Panc1 (cell line): Measurements from ENCODE around the gene FBRSL1. TPM values are rescaled to one million over a fixed set of nuclear protein-coding genes. Genes with fewer than 3 reads are reported as not detected.

ENCODE experiments used
- ATAC-seq: fragments of 200-7000 bp; cut with Tn5 transposase; 2 replicates; pipeline ENCODE4 v1.9.1; 2020; ENCODE audit warnings: mild to moderate bottlenecking, moderate library complexity
- BruUV-seq: library from RNA; stranded (reverse); fragments of 400-500 nt; replicated peaks from 2 replicates; lab custom pipeline; 2021; lab: Mats Ljungman, UMichigan
- CTCF ChIA-PET: fragments of 300-600 bp; sonication (Branson Sonifier 250); formaldehyde crosslinking; loops from one replicate; lab custom pipeline; 2022; ENCODE audit warnings: antibody characterized with exemption; lab: Charles Lee
- POLR2A ChIA-PET: fragments of 300-600 bp; sonication (Branson Sonifier 250); formaldehyde crosslinking; loops from one replicate; lab custom pipeline; 2022; ENCODE audit warnings: antibody characterized with exemption; lab: Charles Lee
- DNase-seq: peaks from one replicate; pipeline ENCODE4 v3.0.0-alpha.2; 2010; ENCODE audit warnings: low read depth, low spot score
- H3K27ac ChIP-seq: 2 replicates; pipeline ENCODE4 v1.5.1; 2011; ENCODE audit warnings: mild to moderate bottlenecking, low read length, inconsistent platforms
- H3K27me3 ChIP-seq: fragments of 200-500 bp; sonication (Bioruptor generic); 2 replicates; pipeline ENCODE4 v1.6.0; 2014; ENCODE audit warnings: low read length, inconsistent platforms; ENCODE audit not compliant: control insufficient read depth, insufficient read depth
- H3K36me3 ChIP-seq: fragments of 200-500 bp; sonication (Bioruptor generic); 2 replicates; pipeline ENCODE4 v1.5.1; 2014; ENCODE audit warnings: inconsistent platforms, mild to moderate bottlenecking, low read length, moderate library complexity; ENCODE audit not compliant: control insufficient read depth, insufficient read depth
- H3K4me1 ChIP-seq: 2 replicates; pipeline ENCODE4 v1.5.1; 2011; ENCODE audit warnings: inconsistent platforms, mild to moderate bottlenecking, low read length, moderate library complexity; ENCODE audit not compliant: control insufficient read depth, insufficient read depth
- H3K4me3 ChIP-seq, 2 experiments: 2 replicates each; pipeline ENCODE4 v1.5.1; 2011 to 2012; ENCODE audit warnings: low read depth in 2 of 2, low read length in 2 of 2, mild to moderate bottlenecking in 2 of 2, inconsistent platforms in 1 of 2, moderate library complexity in 1 of 2
- H3K9me3 ChIP-seq: fragments of 200-500 bp; sonication (Bioruptor generic); 2 replicates; pipeline ENCODE4 v1.5.1; 2014; ENCODE audit warnings: low read depth, mild to moderate bottlenecking, inconsistent platforms, low read length, moderate library complexity; ENCODE audit not compliant: control insufficient read depth, insufficient read depth
- POLR2AphosphoS5 ChIP-seq: IDR thresholded peaks from 2 replicates; pipeline ENCODE4 v1.6.1; 2012; ENCODE audit warnings: mild to moderate bottlenecking, low read depth, low read length, moderate library complexity
- SIN3A ChIP-seq: IDR thresholded peaks from 2 replicates; pipeline ENCODE4 v1.6.1; 2012; ENCODE audit warnings: low read depth, mild to moderate bottlenecking, low read length, moderate library complexity, borderline replicate concordance; ENCODE audit not compliant: insufficient read depth
- TCF7L2 ChIP-seq: IDR thresholded peaks from 2 replicates; pipeline ENCODE4 v1.6.1; 2011; ENCODE audit warnings: mild to moderate bottlenecking, low read depth, low read length, inconsistent platforms
- in situ Hi-C: cut with HindIII; loops from 2 replicates; pipeline ENCODE4 v1.10.0; 2016; ENCODE audit warnings: low sequenced_read_pairs, low pct_unique_long_range_greater_than_20kb
- intact Hi-C: fragments of 100-400 bp; cut with micrococcal nuclease; formaldehyde crosslinking; loops from one replicate; pipeline ENCODE4 v1.10.0; 2022; ENCODE audit not compliant: unreplicated experiment
- total RNA-seq: library from RNA; stranded (reverse); gene quantifications from one replicate; pipeline ENCODE4 v1.2.1, GENCODE V29; 2021; ENCODE audit not compliant: unreplicated experiment
- TF ChIP-seq, protein P1 (sequence below): fragments of 450-650 bp; IDR thresholded peaks from 2 replicates; pipeline ENCODE4 v1.5.1; 2017; ENCODE audit warnings: mild to moderate bottlenecking
- TF ChIP-seq, protein P2 (sequence below), 2 experiments: IDR thresholded peaks; 2 replicates each; pipeline ENCODE4 v1.6.1; 2011 to 2012; ENCODE audit warnings: low read depth in 2 of 2, control low read depth in 1 of 2, low read length in 1 of 2, mild to moderate bottlenecking in 1 of 2, moderate library complexity in 1 of 2; ENCODE audit not compliant: insufficient read depth in 1 of 2

Gene FBRSL1
- total RNA-seq, 1 experiment from 2014 or later: 104 TPM

- no peak overlapping the region for H3K4me3 ChIP-seq
- H3K36me3 ChIP-seq: no peaks in the 10 kb centered on the region
- BruUV-seq: no TSS peak
- H3K9me3 ChIP-seq: no peaks in the 10 kb centered on the region
- ATAC-seq (no peak), DNase-seq (no peak)
- POLR2A ChIA-PET: no interaction called here
- no peaks in the 10 kb centered on the region for H3K27me3 ChIP-seq
- in situ Hi-C loops (no loop called here), intact Hi-C loops (no loop called here)
- peaks cover 13% of the 10 kb centered on the region for H3K4me1 ChIP-seq
- H3K27ac ChIP-seq: no peak overlapping the region
- CTCF ChIA-PET: no interaction called here
- no peak for TF ChIP-seq POLR2AphosphoS5
- TF ChIP-seq, protein P1, sequence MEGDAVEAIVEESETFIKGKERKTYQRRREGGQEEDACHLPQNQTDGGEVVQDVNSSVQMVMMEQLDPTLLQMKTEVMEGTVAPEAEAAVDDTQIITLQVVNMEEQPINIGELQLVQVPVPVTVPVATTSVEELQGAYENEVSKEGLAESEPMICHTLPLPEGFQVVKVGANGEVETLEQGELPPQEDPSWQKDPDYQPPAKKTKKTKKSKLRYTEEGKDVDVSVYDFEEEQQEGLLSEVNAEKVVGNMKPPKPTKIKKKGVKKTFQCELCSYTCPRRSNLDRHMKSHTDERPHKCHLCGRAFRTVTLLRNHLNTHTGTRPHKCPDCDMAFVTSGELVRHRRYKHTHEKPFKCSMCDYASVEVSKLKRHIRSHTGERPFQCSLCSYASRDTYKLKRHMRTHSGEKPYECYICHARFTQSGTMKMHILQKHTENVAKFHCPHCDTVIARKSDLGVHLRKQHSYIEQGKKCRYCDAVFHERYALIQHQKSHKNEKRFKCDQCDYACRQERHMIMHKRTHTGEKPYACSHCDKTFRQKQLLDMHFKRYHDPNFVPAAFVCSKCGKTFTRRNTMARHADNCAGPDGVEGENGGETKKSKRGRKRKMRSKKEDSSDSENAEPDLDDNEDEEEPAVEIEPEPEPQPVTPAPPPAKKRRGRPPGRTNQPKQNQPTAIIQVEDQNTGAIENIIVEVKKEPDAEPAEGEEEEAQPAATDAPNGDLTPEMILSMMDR: no peak
- TF ChIP-seq, protein P2, sequence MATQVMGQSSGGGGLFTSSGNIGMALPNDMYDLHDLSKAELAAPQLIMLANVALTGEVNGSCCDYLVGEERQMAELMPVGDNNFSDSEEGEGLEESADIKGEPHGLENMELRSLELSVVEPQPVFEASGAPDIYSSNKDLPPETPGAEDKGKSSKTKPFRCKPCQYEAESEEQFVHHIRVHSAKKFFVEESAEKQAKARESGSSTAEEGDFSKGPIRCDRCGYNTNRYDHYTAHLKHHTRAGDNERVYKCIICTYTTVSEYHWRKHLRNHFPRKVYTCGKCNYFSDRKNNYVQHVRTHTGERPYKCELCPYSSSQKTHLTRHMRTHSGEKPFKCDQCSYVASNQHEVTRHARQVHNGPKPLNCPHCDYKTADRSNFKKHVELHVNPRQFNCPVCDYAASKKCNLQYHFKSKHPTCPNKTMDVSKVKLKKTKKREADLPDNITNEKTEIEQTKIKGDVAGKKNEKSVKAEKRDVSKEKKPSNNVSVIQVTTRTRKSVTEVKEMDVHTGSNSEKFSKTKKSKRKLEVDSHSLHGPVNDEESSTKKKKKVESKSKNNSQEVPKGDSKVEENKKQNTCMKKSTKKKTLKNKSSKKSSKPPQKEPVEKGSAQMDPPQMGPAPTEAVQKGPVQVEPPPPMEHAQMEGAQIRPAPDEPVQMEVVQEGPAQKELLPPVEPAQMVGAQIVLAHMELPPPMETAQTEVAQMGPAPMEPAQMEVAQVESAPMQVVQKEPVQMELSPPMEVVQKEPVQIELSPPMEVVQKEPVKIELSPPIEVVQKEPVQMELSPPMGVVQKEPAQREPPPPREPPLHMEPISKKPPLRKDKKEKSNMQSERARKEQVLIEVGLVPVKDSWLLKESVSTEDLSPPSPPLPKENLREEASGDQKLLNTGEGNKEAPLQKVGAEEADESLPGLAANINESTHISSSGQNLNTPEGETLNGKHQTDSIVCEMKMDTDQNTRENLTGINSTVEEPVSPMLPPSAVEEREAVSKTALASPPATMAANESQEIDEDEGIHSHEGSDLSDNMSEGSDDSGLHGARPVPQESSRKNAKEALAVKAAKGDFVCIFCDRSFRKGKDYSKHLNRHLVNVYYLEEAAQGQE (IDR thresholded peaks at IDR 0.05; ENCODE audit: insufficient read depth in 1 of 2, low read depth in 2 of 2, low read length in 1 of 2): no peak
- no peak for TF ChIP-seq SIN3A
- TF ChIP-seq TCF7L2: no peak
Observed at GRCh38 chr12:132557291-132558015, 67.5 kb downstream of the FBRSL1 start.

GRCh38 chr12:132558042-132558856 is 68.3 kb downstream of the FBRSL1 start:
- ATAC-seq (no peak), DNase-seq (no peak)
- Histone ChIP-seq H3K4me1 (peaks cover 13% of the 10 kb centered on the region), H3K9me3 (no peaks in the 10 kb centered on the region), H3K27me3 (no peaks in the 10 kb centered on the region), H3K27ac (no peak overlapping the region), H3K4me3 (no peak overlapping the region), H3K36me3 (no peaks in the 10 kb centered on the region)
- ChIA-PET CTCF (no interaction called here), POLR2A (no interaction called here)
- in situ Hi-C loops: no loop called here
- TF ChIP-seq TCF7L2 (no peak), SIN3A (no peak), POLR2AphosphoS5 (no peak)
- TF ChIP-seq, protein P2 (IDR thresholded peaks at IDR 0.05; ENCODE audit: insufficient read depth in 1 of 2, low read depth in 2 of 2, low read length in 1 of 2): no peak
- TF ChIP-seq, protein P1: no peak
- intact Hi-C loops: no loop called here
- no TSS peak for BruUV-seq
